ENCODE data around the gene ZC3H13.

GRCh38 chr13:46101484-46102254, 49.1 kb upstream of the ZC3H13 start:
- no peak for TF ChIP-seq CTCF (IDR thresholded peaks at IDR 0.05; ENCODE audit: insufficient read depth, low read length)
- TF ChIP-seq GABPA (IDR thresholded peaks at IDR 0.05; ENCODE audit: low read depth): no peak
- TF ChIP-seq SPI1 (IDR thresholded peaks at IDR 0.05; ENCODE audit: borderline replicate concordance, low read depth): peak; percentile 8; the same call in 1 of the 2 replicates
- TF ChIP-seq POLR2AphosphoS5 (IDR thresholded peaks at IDR 0.05; ENCODE audit: low read depth): no peak
